Sigmoid colon (tissue), 3 donors: ENCODE results near the gene ZNF691.

Experiments used
- POLR2A ChIP-seq, 2 donors: fragments of 450-650 bp; IDR thresholded peaks; one replicate each; pipeline ENCODE4 v1.6.1; 2016; ENCODE audit warnings: antibody characterized with exemption in 2 of 2, mild to moderate bottlenecking in 2 of 2, moderate library complexity in 2 of 2
- TF ChIP-seq, protein P1 (sequence below), 4 experiments: fragments of 450-650 bp in 3 of 4; fragments of 200-600 bp in 1 of 4; IDR thresholded peaks; one replicate each; pipeline ENCODE4 v1.5.1; 2016 to 2019; ENCODE audit warnings: antibody characterized with exemption in 4 of 4, mild to moderate bottlenecking in 3 of 4, moderate library complexity in 2 of 4

DNA sequence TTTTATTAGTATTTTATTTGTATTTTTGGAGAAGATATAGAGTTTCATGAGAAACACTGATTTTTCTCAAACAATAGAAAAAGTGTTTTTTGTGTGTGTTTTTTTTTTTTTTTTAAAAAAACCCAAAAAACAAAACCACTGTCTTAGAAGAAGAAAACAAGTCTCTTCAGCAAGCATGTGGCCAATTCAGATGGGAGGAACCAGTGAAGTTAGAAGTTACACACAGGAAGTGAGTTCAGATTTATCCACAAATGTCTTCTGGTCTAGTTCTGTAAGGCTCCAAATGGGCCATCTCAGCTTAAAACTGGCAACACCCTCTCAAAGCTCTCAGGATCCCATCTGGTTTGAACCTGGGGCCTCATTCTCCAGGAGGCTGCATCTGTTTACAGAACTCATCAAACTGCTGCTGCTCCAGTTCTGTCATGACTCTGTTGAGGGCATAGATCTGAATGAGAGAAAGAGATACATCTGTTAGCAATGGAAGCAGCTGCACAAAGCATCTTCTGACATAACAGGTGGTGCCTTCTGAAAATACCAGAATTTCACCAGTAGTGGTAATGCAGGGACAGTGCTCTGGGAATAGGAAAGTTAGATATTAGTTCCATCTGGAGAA lies 39.3 kb upstream of the ZNF691 start:
- TF ChIP-seq, protein P1, sequence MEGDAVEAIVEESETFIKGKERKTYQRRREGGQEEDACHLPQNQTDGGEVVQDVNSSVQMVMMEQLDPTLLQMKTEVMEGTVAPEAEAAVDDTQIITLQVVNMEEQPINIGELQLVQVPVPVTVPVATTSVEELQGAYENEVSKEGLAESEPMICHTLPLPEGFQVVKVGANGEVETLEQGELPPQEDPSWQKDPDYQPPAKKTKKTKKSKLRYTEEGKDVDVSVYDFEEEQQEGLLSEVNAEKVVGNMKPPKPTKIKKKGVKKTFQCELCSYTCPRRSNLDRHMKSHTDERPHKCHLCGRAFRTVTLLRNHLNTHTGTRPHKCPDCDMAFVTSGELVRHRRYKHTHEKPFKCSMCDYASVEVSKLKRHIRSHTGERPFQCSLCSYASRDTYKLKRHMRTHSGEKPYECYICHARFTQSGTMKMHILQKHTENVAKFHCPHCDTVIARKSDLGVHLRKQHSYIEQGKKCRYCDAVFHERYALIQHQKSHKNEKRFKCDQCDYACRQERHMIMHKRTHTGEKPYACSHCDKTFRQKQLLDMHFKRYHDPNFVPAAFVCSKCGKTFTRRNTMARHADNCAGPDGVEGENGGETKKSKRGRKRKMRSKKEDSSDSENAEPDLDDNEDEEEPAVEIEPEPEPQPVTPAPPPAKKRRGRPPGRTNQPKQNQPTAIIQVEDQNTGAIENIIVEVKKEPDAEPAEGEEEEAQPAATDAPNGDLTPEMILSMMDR (IDR thresholded peaks at IDR 0.05), result no peak
- TF ChIP-seq POLR2A (IDR thresholded peaks at IDR 0.05), result no peak
